Inflammatory macrophage treated with lipopolysaccharide for 4 hours (primary cell): ENCODE data around the gene MRGPRD.

Source experiments
- DNase-seq: peaks from one replicate; pipeline ENCODE4 v3.0.0-alpha.2; 2020

MRGPRD gene

DNA sequence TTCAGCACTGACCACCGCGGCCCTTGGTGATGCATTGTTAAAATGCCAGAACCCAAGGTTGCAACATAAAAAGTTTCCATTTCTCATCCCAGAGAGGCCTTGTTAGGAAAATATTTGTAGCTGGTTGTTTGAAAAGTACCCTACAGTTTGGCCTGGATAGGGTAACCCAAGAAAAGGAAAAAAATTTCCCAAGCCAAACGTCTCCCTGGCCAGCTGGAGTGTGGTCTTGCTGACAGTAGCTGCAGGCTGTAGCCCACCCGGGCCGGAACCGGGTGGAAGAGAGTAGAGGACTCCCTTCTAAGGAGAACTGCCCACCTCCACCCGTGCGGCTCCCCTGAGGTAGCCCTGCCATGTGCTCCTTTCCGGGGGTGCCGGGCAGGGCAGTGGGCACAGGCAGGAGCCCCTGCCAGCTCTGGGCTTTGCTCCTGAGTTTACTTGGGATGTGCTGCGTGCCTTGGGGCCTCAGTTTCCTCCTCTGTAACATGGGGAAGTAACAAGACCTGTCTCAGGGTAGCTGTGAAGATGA lies 38.6 kb downstream of the MRGPRD start:
- no peak for DNase-seq

DNA sequence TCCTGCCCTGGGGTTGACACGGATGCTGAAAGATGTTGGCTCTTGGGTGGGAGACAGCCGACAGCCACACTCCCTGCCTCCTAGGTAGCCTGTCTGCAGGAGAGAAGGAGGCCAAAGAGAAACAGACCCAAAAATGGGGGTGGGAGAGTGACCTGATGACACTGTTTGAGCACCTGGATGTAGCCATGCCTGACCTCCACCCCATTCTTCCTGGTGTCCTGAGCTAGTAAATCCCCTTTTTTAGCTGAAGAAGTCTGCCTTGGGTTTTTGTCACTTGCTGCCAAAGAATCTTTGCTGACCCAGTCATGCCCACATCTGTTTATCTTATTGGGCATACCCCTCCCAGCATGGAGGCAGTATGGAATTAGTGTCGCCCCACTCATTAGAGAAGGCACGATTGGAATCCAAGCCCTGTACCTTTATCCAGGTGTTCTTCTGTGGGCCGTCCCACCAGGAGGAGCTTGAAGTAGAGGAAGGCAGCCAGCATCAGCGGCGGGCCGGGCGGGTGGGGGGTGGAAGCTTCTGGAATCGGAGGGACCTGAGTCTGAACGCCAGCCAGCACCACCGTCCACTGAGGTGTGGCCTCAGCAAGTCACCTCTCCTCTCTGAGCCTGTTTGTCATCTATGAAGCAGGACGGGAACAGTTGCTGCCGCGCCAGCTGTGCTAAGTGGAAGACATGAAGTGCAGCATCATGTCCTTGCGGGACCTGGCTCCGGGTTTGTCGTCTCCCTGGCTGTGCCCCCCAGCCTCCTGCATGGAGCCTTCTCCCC lies 39.3 kb downstream of the MRGPRD start:
- DNase-seq = no peak

- no peak for DNase-seq
These were observed 40.0 kb downstream of the MRGPRD start for GRCh38 chr11:68940651-68941323.

DNA sequence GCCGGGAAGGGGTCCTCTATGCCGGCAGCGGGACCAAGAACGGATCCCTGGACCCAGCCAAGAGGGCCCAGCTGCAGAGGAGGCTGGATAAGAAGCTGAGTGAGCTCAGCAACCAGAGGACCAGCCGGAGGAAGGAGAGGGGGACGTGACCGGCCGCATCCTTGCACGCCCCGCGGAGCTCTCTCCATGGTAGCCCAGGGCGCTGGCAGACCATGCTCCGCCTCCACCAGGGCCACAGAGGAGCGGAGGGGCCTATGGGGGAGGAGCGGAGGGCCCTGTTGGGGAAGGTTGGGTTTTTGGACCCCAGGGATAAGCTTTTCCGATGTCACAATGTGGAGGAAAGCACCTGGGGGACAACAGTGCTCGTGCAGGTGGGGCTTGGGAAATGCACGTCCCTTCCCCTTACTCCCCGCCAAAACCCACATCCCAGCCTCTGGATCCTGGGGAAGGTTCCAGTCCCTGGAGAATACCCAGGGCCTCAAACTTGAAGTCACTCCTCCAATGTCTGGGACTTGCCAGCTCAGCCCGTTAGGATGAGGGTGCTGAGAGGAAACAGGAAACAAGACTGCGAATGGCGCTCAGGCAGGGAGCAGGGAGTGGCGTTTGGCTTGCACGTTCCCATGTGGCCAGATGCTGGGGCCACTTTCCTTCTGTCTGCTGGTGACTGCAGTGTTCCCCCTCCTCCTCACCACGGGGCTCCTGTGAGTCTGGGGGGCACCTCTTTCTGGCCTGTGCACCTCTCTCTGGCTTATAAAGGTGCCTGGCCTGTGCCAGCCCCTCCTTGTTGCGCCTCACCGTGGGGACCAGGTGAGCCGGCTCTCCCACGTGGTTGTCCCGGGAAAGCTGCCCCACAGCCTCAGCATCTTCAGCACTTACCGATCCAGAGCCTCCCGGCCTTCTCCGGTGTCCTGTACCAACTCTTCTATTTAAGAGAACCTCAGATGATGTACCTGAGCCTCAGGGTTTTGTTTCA lies 40.9 kb downstream of the MRGPRD start:
- no peak for DNase-seq

DNA sequence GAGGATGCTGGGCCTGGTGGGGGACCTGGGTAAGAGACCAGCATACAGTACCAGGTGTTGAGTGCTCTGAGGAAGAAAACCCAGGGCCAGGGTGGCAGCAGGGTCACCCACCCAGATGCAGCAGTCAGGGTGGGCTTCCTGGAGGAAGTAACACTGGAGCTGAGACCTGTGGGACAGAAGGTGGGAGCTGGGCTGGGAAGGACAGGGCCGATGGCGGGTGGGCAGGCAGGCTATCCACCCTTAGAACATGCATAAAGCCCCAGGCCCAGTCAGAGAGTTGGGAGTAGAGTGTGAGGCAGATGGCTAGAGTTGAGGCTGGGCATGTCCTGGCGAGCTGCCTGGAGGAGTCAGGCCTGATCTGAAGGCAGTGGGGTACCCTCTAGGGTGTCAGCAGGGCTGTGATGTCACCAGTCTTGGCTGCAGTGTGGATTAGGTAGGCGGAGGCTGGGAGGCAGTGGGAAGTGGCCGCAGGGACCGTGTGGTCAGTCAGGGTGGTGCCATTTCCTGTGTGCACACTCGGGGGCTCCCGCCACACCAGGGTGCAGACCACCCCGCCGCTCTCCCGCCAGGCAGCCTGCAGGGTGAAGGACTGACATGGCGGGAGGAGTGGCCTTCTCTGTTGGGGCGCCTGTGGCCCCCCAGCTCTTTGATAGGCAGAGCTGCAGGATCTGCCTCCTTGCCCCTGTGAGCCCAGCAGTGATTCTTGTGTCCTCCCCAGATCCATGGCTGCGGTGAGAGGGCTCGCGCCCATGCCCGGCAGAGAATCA lies 41.8 kb downstream of the MRGPRD start:
- DNase-seq = peak; percentile 8

GRCh38 chr11:68938088-68938487 lies 42.7 kb downstream of the MRGPRD start:
- no peak for DNase-seq

- DNase-seq = no peak
These were observed 43.8 kb downstream of the MRGPRD start for GRCh38 chr11:68936676-68937620.

GRCh38 chr11:68936358-68936636 lies 44.5 kb downstream of the MRGPRD start:
- DNase-seq = no peak

GRCh38 chr11:68935516-68936357 lies 45.0 kb downstream of the MRGPRD start:
- no peak for DNase-seq

DNA sequence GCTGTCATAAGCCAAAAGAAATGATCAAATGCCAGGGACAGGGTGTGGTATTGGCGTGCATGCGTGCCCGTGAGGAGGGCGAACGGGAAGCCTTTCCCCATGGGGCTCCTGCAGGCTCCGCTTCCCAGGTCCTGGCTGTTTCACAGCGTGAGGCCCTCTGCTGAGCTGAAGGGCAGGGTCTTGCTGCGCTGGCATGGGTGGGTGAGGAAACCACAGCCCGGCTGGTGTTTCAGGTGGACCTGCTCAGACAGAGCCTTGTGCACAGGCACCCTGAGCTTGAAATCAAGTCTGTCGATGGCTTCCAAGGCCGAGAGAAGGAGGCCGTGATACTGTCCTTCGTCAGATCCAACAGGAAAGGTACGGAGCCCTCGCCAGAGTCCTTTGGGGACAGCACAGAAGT lies 45.7 kb downstream of the MRGPRD start:
- no peak for DNase-seq

- no peak for DNase-seq
These were observed 46.1 kb downstream of the MRGPRD start for GRCh38 chr11:68934666-68935065.

GRCh38 chr11:68934321-68934645 lies 46.5 kb downstream of the MRGPRD start:
- no peak for DNase-seq

GRCh38 chr11:68933605-68934320 lies 47.0 kb downstream of the MRGPRD start:
- no peak for DNase-seq

GRCh38 chr11:68932933-68933577 lies 47.7 kb downstream of the MRGPRD start:
- no peak for DNase-seq

DNA sequence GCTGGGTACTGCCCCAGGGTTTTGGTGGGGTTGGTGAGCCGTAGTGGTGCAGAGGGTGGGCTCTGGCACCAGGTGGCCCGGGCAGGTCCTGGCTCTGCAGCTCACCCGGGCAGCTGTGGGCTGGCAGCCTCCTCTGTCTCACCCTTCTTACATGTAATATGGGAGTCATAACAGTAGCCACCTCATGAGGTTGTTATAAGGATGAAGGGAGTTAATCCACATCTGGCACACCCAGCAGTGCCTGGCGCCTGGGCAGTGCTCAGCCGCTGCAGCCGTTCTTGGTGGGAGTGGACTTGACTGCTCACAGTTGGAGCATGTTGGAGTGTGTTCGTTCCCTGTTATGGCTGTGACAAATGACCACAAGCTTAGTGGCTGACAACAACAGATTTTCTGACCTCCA lies 48.4 kb downstream of the MRGPRD start:
- no peak for DNase-seq

- no peak for DNase-seq
These were observed 48.9 kb downstream of the MRGPRD start for GRCh38 chr11:68931911-68932310.

- DNase-seq = no peak
These were observed 49.6 kb downstream of the MRGPRD start for GRCh38 chr11:68930991-68931855.
